ENCODE measurements around the gene GLCCI1.
"Not testable (repeated sequence)": the region's sequence is repeated elsewhere in the genome, so short reads cannot be mapped to it uniquely, and the experiment has no call there.

Gene GLCCI1

GRCh38 chr7:7979558-7979957, 11.0 kb downstream of the GLCCI1 start:
- H3K9me3 Mint-ChIP-seq: no peaks in the 10 kb centered on the region
- peaks cover 61% of the 10 kb centered on the region for H3K4me1 Mint-ChIP-seq
- no peak for DNase-seq (ENCODE audit: low spot score in 2 of 2)
- no peaks in the 10 kb centered on the region for H3K27me3 Mint-ChIP-seq
- H3K36me3 Mint-ChIP-seq (ENCODE audit: insufficient read depth): peaks cover 4% of the 10 kb centered on the region
- peak overlapping the region; percentile 13 for H3K27ac Mint-ChIP-seq (ENCODE audit: low read depth)
- H3K4me3 Mint-ChIP-seq: no peak overlapping the region
- ATAC-seq (replicated peaks; ENCODE audit: extremely low read depth, poor library complexity, severe bottlenecking): no peak

GRCh38 chr7:7980134-7980533, 11.5 kb downstream of the GLCCI1 start:
- H3K9me3 Mint-ChIP-seq: no peaks in the 10 kb centered on the region
- H3K27me3 Mint-ChIP-seq: no peaks in the 10 kb centered on the region
- DNase-seq (ENCODE audit: low spot score in 2 of 2) (no peak), ATAC-seq (replicated peaks; ENCODE audit: extremely low read depth, poor library complexity, severe bottlenecking) (peak; percentile 47)
- H3K36me3 Mint-ChIP-seq (ENCODE audit: insufficient read depth): peaks cover 4% of the 10 kb centered on the region
- no peak overlapping the region for H3K4me3 Mint-ChIP-seq
- peak overlapping the region; percentile 13 for H3K27ac Mint-ChIP-seq (ENCODE audit: low read depth)
- peaks cover 65% of the 10 kb centered on the region for H3K4me1 Mint-ChIP-seq

GRCh38 chr7:7982904-7983303, 14.3 kb downstream of the GLCCI1 start:
- Mint-ChIP-seq H3K27me3 (no peaks in the 10 kb centered on the region), H3K4me3 (no peak overlapping the region), H3K4me1 (peaks cover 71% of the 10 kb centered on the region), H3K9me3 (no peaks in the 10 kb centered on the region), H3K36me3 (ENCODE audit: insufficient read depth) (peaks cover 4% of the 10 kb centered on the region), H3K27ac (ENCODE audit: low read depth) (no peak overlapping the region)
- DNase-seq (ENCODE audit: low spot score in 2 of 2) (no peak), ATAC-seq (replicated peaks; ENCODE audit: extremely low read depth, poor library complexity, severe bottlenecking) (no peak)

GRCh38 chr7:7984424-7984823, 15.8 kb downstream of the GLCCI1 start:
- peaks cover 81% of the 10 kb centered on the region for H3K4me1 Mint-ChIP-seq
- H3K4me3 Mint-ChIP-seq: no peak overlapping the region
- H3K27ac Mint-ChIP-seq (ENCODE audit: low read depth): no peak overlapping the region

GRCh38 chr7:7988706-7989105, 20.1 kb downstream of the GLCCI1 start:
- H3K9me3 Mint-ChIP-seq: peaks cover 6% of the 10 kb centered on the region
- H3K27me3 Mint-ChIP-seq: no peaks in the 10 kb centered on the region
- H3K4me3 Mint-ChIP-seq: no peak overlapping the region
- no peak for DNase-seq (ENCODE audit: low spot score in 2 of 2)
- H3K36me3 Mint-ChIP-seq (ENCODE audit: insufficient read depth): peaks cover 5% of the 10 kb centered on the region
- peaks cover 75% of the 10 kb centered on the region for H3K4me1 Mint-ChIP-seq
- H3K27ac Mint-ChIP-seq (ENCODE audit: low read depth): peak overlapping the region; percentile 93
- ATAC-seq (replicated peaks; ENCODE audit: extremely low read depth, poor library complexity, severe bottlenecking): no peak

More at GRCh38 chr7:7984424-7984823, 15.8 kb downstream of the GLCCI1 start:
- ATAC-seq (replicated peaks; ENCODE audit: extremely low read depth, poor library complexity, severe bottlenecking) (no peak), DNase-seq (ENCODE audit: low spot score in 2 of 2) (no peak)
- H3K27me3 Mint-ChIP-seq: no peaks in the 10 kb centered on the region
- H3K36me3 Mint-ChIP-seq (ENCODE audit: insufficient read depth): peaks cover 6% of the 10 kb centered on the region
- H3K9me3 Mint-ChIP-seq: no peaks in the 10 kb centered on the region

GRCh38 chr7:7989133-7989532, 20.5 kb downstream of the GLCCI1 start:
- ATAC-seq (replicated peaks; ENCODE audit: extremely low read depth, poor library complexity, severe bottlenecking) (no peak), DNase-seq (ENCODE audit: low spot score in 2 of 2) (no peak)
- peak overlapping the region; percentile 93 for H3K27ac Mint-ChIP-seq (ENCODE audit: low read depth)
- peaks cover 5% of the 10 kb centered on the region for H3K36me3 Mint-ChIP-seq (ENCODE audit: insufficient read depth)
- H3K4me1 Mint-ChIP-seq: peaks cover 75% of the 10 kb centered on the region
- peak overlapping the region; percentile 71 for H3K4me3 Mint-ChIP-seq
- H3K27me3 Mint-ChIP-seq: no peaks in the 10 kb centered on the region
- H3K9me3 Mint-ChIP-seq: peaks cover 6% of the 10 kb centered on the region

GRCh38 chr7:7989616-7990440, 21.2 kb downstream of the GLCCI1 start:
- peak overlapping the region; percentile 93 for H3K27ac Mint-ChIP-seq (ENCODE audit: low read depth)
- no peaks in the 10 kb centered on the region for H3K27me3 Mint-ChIP-seq
- H3K9me3 Mint-ChIP-seq: peaks cover 6% of the 10 kb centered on the region
- DNase-seq (ENCODE audit: low spot score in 2 of 2) (no peak), ATAC-seq (replicated peaks; ENCODE audit: extremely low read depth, poor library complexity, severe bottlenecking) (peak; percentile 61)
- peaks cover 5% of the 10 kb centered on the region for H3K36me3 Mint-ChIP-seq (ENCODE audit: insufficient read depth)
- H3K4me1 Mint-ChIP-seq: peaks cover 78% of the 10 kb centered on the region
- H3K4me3 Mint-ChIP-seq: peak overlapping the region; percentile 71

GRCh38 chr7:7990441-7990761, 21.8 kb downstream of the GLCCI1 start:
- Mint-ChIP-seq H3K36me3 (ENCODE audit: insufficient read depth) (peaks cover 5% of the 10 kb centered on the region), H3K4me1 (peaks cover 75% of the 10 kb centered on the region), H3K4me3 (peak overlapping the region; percentile 71), H3K27ac (ENCODE audit: low read depth) (peak overlapping the region; percentile 93), H3K9me3 (peaks cover 6% of the 10 kb centered on the region), H3K27me3 (no peaks in the 10 kb centered on the region)
- ATAC-seq (replicated peaks; ENCODE audit: extremely low read depth, poor library complexity, severe bottlenecking): no peak
- no peak for DNase-seq (ENCODE audit: low spot score in 2 of 2)

GRCh38 chr7:7992506-7992905, 23.9 kb downstream of the GLCCI1 start:
- no peak for ATAC-seq (replicated peaks; ENCODE audit: extremely low read depth, poor library complexity, severe bottlenecking)
- H3K36me3 Mint-ChIP-seq (ENCODE audit: insufficient read depth): peaks cover 5% of the 10 kb centered on the region
- H3K4me3 Mint-ChIP-seq: no peak overlapping the region
- H3K27me3 Mint-ChIP-seq: no peaks in the 10 kb centered on the region
- peak overlapping the region; percentile 60 for H3K27ac Mint-ChIP-seq (ENCODE audit: low read depth)
- peaks cover 65% of the 10 kb centered on the region for H3K4me1 Mint-ChIP-seq
- DNase-seq (ENCODE audit: low spot score in 2 of 2): no peak
- H3K9me3 Mint-ChIP-seq: peaks cover 6% of the 10 kb centered on the region

GRCh38 chr7:7995348-7995747, 26.8 kb downstream of the GLCCI1 start:
- H3K27ac Mint-ChIP-seq (ENCODE audit: low read depth); H3K9me3 Mint-ChIP-seq; H3K36me3 Mint-ChIP-seq (ENCODE audit: insufficient read depth); ATAC-seq (replicated peaks; ENCODE audit: extremely low read depth, poor library complexity, severe bottlenecking); DNase-seq (ENCODE audit: low spot score in 2 of 2); H3K27me3 Mint-ChIP-seq; H3K4me3 Mint-ChIP-seq: not testable (repeated sequence)
- peaks cover 37% of the 10 kb centered on the region for H3K4me1 Mint-ChIP-seq

- H3K27me3 Mint-ChIP-seq: no peaks in the 10 kb centered on the region
- H3K9me3 Mint-ChIP-seq: peaks cover 6% of the 10 kb centered on the region
- no peak for ATAC-seq (replicated peaks; ENCODE audit: extremely low read depth, poor library complexity, severe bottlenecking)
- H3K27ac Mint-ChIP-seq (ENCODE audit: low read depth): peak overlapping the region; percentile 20
- peaks cover 2% of the 10 kb centered on the region for H3K36me3 Mint-ChIP-seq (ENCODE audit: insufficient read depth)
- H3K4me3 Mint-ChIP-seq: peak overlapping the region; percentile 3
- peaks cover 26% of the 10 kb centered on the region for H3K4me1 Mint-ChIP-seq
- no peak for DNase-seq (ENCODE audit: low spot score in 2 of 2)
Observed at GRCh38 chr7:7996568-7996967, 28.0 kb downstream of the GLCCI1 start.

GRCh38 chr7:8000315-8000941, 31.8 kb downstream of the GLCCI1 start:
- ATAC-seq (replicated peaks; ENCODE audit: extremely low read depth, poor library complexity, severe bottlenecking) (no peak), DNase-seq (ENCODE audit: low spot score in 2 of 2) (no peak)
- Mint-ChIP-seq H3K4me1 (peaks cover 23% of the 10 kb centered on the region), H3K36me3 (ENCODE audit: insufficient read depth) (peaks cover 13% of the 10 kb centered on the region), H3K27ac (ENCODE audit: low read depth) (no peak overlapping the region), H3K27me3 (no peaks in the 10 kb centered on the region), H3K4me3 (no peak overlapping the region), H3K9me3 (no peaks in the 10 kb centered on the region)

- no peak for DNase-seq (ENCODE audit: low spot score in 2 of 2)
- Mint-ChIP-seq H3K4me1 (peaks cover 24% of the 10 kb centered on the region), H3K9me3 (no peaks in the 10 kb centered on the region), H3K27me3 (no peaks in the 10 kb centered on the region), H3K36me3 (ENCODE audit: insufficient read depth) (peaks cover 25% of the 10 kb centered on the region), H3K4me3 (no peak overlapping the region), H3K27ac (ENCODE audit: low read depth) (no peak overlapping the region)
- ATAC-seq (replicated peaks; ENCODE audit: extremely low read depth, poor library complexity, severe bottlenecking): no peak
Observed at GRCh38 chr7:8003077-8003476, 34.5 kb downstream of the GLCCI1 start.

All from central memory CD8-positive, alpha-beta T cell (primary cell).